Fibroblast of lung (primary cell): Measurements from ENCODE around the gene MEF2A. TPM values are rescaled to one million over a fixed set of nuclear protein-coding genes. Genes with fewer than 3 reads are reported as not detected.
"Not testable (repeated sequence)": the region's sequence is repeated elsewhere in the genome, so short reads cannot be mapped to it uniquely, and the experiment has no call there.

ENCODE experiments used
- DNase-seq, 2 donors: peaks; one replicate each; pipeline versions ENCODE4 v3.0.0 to v3.0.0-alpha.2; 2010; ENCODE audit warnings: low read depth in 2 of 2
- H2AFZ ChIP-seq: 2 replicates; pipeline ENCODE4 v1.5.1; 2012; ENCODE audit warnings: low read length, control low read depth, inconsistent platforms
- H3K27ac ChIP-seq: 2 replicates; pipeline ENCODE4 v1.5.1; 2011; ENCODE audit warnings: low read length, control low read depth; ENCODE audit not compliant: insufficient read depth
- H3K27me3 ChIP-seq: 2 replicates; pipeline ENCODE4 v1.5.1; 2011; ENCODE audit warnings: mild to moderate bottlenecking, low read length; ENCODE audit not compliant: control insufficient read depth, insufficient read depth
- H3K36me3 ChIP-seq: 2 replicates; pipeline ENCODE4 v1.5.1; 2011; ENCODE audit warnings: low read length; ENCODE audit not compliant: control insufficient read depth, insufficient read depth
- H3K4me1 ChIP-seq: 2 replicates; pipeline ENCODE4 v1.5.1; 2011; ENCODE audit warnings: low read length; ENCODE audit not compliant: control insufficient read depth, insufficient read depth; ENCODE audit errors: extremely low read depth
- H3K4me2 ChIP-seq: 2 replicates; pipeline ENCODE4 v1.5.1; 2011; ENCODE audit warnings: low read length, control low read depth; ENCODE audit not compliant: insufficient read depth; ENCODE audit errors: extremely low read depth
- H3K4me3 ChIP-seq, 4 experiments: fragments of 200-600 bp in 1 of 4; sonication (generic) in 1 of 4; replicated peaks in 1 of 4; 2 replicates each; pipeline ENCODE4 v1.5.1; 2011 to 2016; ENCODE audit warnings: low read length in 4 of 4, low read depth in 3 of 4, mild to moderate bottlenecking in 3 of 4, control low read depth in 2 of 4, inconsistent platforms in 1 of 4, mixed read lengths in 1 of 4; ENCODE audit not compliant: insufficient read depth in 1 of 4; ENCODE audit errors: control extremely low read depth in 1 of 4
- H3K79me2 ChIP-seq: 2 replicates; pipeline ENCODE4 v1.5.1; 2012; ENCODE audit warnings: mild to moderate bottlenecking, low read length, inconsistent platforms; ENCODE audit not compliant: control insufficient read depth, insufficient read depth
- H3K9ac ChIP-seq: 2 replicates; pipeline ENCODE4 v1.5.1; 2011; ENCODE audit warnings: mild to moderate bottlenecking, low read length, control low read depth; ENCODE audit not compliant: insufficient read depth
- H3K9me3 ChIP-seq: 2 replicates; pipeline ENCODE4 v1.5.1; 2012; ENCODE audit warnings: low read depth, low read length; ENCODE audit not compliant: control insufficient read depth, insufficient read depth
- H4K20me1 ChIP-seq: 2 replicates; pipeline ENCODE4 v1.5.1; 2011; ENCODE audit warnings: low read length; ENCODE audit not compliant: control insufficient read depth, insufficient read depth; ENCODE audit errors: extremely low read depth
- CTCF ChIP-seq, 2 donors: IDR thresholded peaks in 1 of 2; conservative IDR thresholded peaks in 1 of 2; 1 replicate in 1 of 2; 2 replicates in 1 of 2; pipeline ENCODE4 v1.5.1; 2011 to 2012; ENCODE audit warnings: low read length in 2 of 2, control low read depth in 1 of 2, inconsistent platforms in 1 of 2, low read depth in 1 of 2, mild to moderate bottlenecking in 1 of 2
- EZH2 ChIP-seq: IDR thresholded peaks from 2 replicates; pipeline ENCODE4 v1.5.1; 2012; ENCODE audit warnings: low read length, control low read depth, mild to moderate bottlenecking; ENCODE audit errors: missing control alignments
- polyA plus RNA-seq, 2 donors: library from polyadenylated mRNA; depleted of rRNA in 1 of 2; stranded (reverse) in 1 of 2; unstranded in 1 of 2; fragments of >200 nt; gene quantifications; 2 replicates each; pipeline ENCODE4 v1.2.1, GENCODE V29; 2011 to 2012; ENCODE audit warnings: missing spikeins in 1 of 2
- total RNA-seq: library from RNA; depleted of rRNA; stranded (reverse); fragments of >200 nt; gene quantifications from 2 replicates; pipeline ENCODE4 v1.2.1, GENCODE V29; 2014

Gene MEF2A
- total and polyA plus RNA-seq, 2 donors (not counting 1 experiment from before 2014, with no cell fraction given), result 24.6 to 40.4 TPM

GRCh38 chr15:99733268-99734039 is 167.7 kb downstream of the MEF2A start, which contains the start of gene LYSMD4:
Gene LYSMD4, minus strand, starts transcription at chr15:99733437. Its CDS starts 1,438 bp downstream, at chr15:99731999.
- Histone ChIP-seq H3K4me1 (no peaks in the 10 kb centered on the region), H2AFZ (peak within 1 kb of the TSS; percentile 92), H3K27ac (peak within 1 kb of the TSS; percentile 62), H3K36me3 (no peaks in the 10 kb centered on the region), H4K20me1 (no peaks in the 10 kb centered on the region), H3K4me3 (peak within 1 kb of the TSS; percentile 56 to 84 (median 72)), H3K9me3 (no peaks in the 10 kb centered on the region), H3K9ac (peak within 1 kb of the TSS; percentile 82), H3K27me3 (peaks cover 5% of the 10 kb centered on the region), H3K4me2 (peak within 1 kb of the TSS; percentile 93), H3K79me2 (no peaks in the 10 kb centered on the region)
- peak; percentile 87 to 92 for DNase-seq
- no peak for TF ChIP-seq CTCF (conservative IDR thresholded peaks at IDR 0.05 in 1 of 2, IDR thresholded peaks at IDR 0.05 in 1 of 2; ENCODE audit: low read depth in 1 of 2, low read length in 2 of 2)
- TF ChIP-seq EZH2, result no peak

DNA sequence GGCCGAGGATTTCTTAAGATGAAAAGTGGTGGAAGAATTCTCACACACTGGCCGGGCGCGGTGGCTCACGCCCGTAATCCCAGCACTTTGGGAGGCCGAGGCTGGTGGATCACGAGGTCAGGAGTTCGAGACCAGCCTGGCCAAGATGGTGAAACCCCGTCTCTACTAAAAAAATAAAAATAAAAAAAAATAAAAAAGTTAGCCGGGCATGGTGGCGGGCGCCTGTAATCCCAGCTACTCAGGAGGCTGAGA is 168.2 kb downstream of the MEF2A start:
- not testable (repeated sequence) for H3K9me3 ChIP-seq, H3K9ac ChIP-seq, H4K20me1 ChIP-seq, H3K36me3 ChIP-seq, H3K4me1 ChIP-seq, H3K79me2 ChIP-seq, H3K4me2 ChIP-seq, H3K27me3 ChIP-seq, H3K27ac ChIP-seq, DNase-seq, H2AFZ ChIP-seq
- peak overlapping the region in 1 of 4 experiments; percentile 32 for H3K4me3 ChIP-seq

DNA sequence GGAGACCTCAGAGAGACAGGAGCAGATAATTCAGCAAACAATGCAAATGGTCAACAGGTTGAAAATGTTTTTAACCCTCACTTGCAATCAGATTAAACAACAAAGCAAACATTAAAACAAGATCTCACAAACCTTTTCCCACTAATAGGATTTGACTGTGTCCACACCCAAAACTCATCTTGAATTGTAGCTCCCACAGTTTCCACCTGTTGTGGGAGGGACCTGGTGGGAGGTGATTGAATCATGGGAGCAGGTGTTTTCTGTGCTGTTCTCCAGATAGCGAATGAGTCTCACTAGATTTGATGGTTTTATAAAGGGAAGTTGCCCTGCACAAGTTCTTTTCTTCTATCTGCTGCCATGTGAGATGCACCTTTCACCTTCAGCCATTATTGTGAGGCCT is 168.8 kb downstream of the MEF2A start:
- Histone ChIP-seq H3K27ac (no peak overlapping the region), H4K20me1 (no peaks in the 10 kb centered on the region), H3K9me3 (no peaks in the 10 kb centered on the region), H3K36me3 (no peaks in the 10 kb centered on the region), H3K4me2 (no peak overlapping the region), H3K9ac (no peak overlapping the region), H3K4me3 (no peak overlapping the region), H3K27me3 (peaks cover 5% of the 10 kb centered on the region), H3K4me1 (no peaks in the 10 kb centered on the region), H2AFZ (no peak overlapping the region), H3K79me2 (no peaks in the 10 kb centered on the region)
- no peak for DNase-seq
- TF ChIP-seq EZH2, result no peak
- no peak for TF ChIP-seq CTCF (conservative IDR thresholded peaks at IDR 0.05 in 1 of 2, IDR thresholded peaks at IDR 0.05 in 1 of 2; ENCODE audit: low read depth in 1 of 2, low read length in 2 of 2)
